Neural progenitor cell (in vitro differentiated cells): ENCODE measurements around the gene OR51E2. TPM values are rescaled to one million over a fixed set of nuclear protein-coding genes. Genes with fewer than 3 reads are reported as not detected.

Experiments
- DNase-seq: peaks from one replicate; pipeline ENCODE4 v3.0.0-alpha.2; 2016; ENCODE audit warnings: low spot score
- H2AFZ ChIP-seq: fragments of 200-600 bp; sonication (generic); replicated peaks from 2 replicates; pipeline ENCODE4 v1.6.1; 2016; ENCODE audit warnings: antibody characterized with exemption
- H3F3A ChIP-seq: fragments of 200-600 bp; sonication (generic); 2 replicates; pipeline ENCODE4 v1.6.1; 2016; ENCODE audit warnings: antibody characterized with exemption, low read depth
- H3K27ac ChIP-seq: fragments of 200-600 bp; sonication (generic); 2 replicates; pipeline ENCODE4 v1.5.1; 2016; ENCODE audit warnings: mild to moderate bottlenecking
- H3K27me3 ChIP-seq: fragments of 200-600 bp; sonication (generic); 2 replicates; pipeline ENCODE4 v1.6.1; 2016; ENCODE audit warnings: mild to moderate bottlenecking, moderate library complexity
- H3K36me3 ChIP-seq: fragments of 200-600 bp; sonication (generic); 2 replicates; pipeline ENCODE4 v1.5.1; 2016
- H3K4me1 ChIP-seq: fragments of 200-600 bp; sonication (generic); 2 replicates; pipeline ENCODE4 v1.6.1; 2016; ENCODE audit warnings: mixed run types
- H3K4me2 ChIP-seq: fragments of 200-600 bp; sonication (generic); 2 replicates; pipeline ENCODE4 v1.6.1; 2016
- H3K4me3 ChIP-seq: fragments of 200-600 bp; sonication (generic); 2 replicates; pipeline ENCODE4 v1.5.1; 2016
- H3K79me2 ChIP-seq: fragments of 200-600 bp; sonication (generic); 2 replicates; pipeline ENCODE4 v1.6.1; 2016; ENCODE audit warnings: low read depth
- H3K9ac ChIP-seq: fragments of 200-600 bp; sonication (generic); 2 replicates; pipeline ENCODE4 v1.6.1; 2016
- H3K9me3 ChIP-seq: fragments of 200-600 bp; sonication (generic); 2 replicates; pipeline ENCODE4 v1.5.1; 2016; ENCODE audit warnings: low read depth
- H4K20me1 ChIP-seq: fragments of 200-600 bp; sonication (generic); 2 replicates; pipeline ENCODE4 v1.6.1; 2016; ENCODE audit warnings: low read depth
- H3K27ac Mint-ChIP-seq: 3 replicates; pipeline ENCODE4 v1.8.0; 2021; ENCODE audit warnings: mixed read lengths
- H3K27me3 Mint-ChIP-seq: 2 replicates; pipeline ENCODE4 v1.8.0; 2022; ENCODE audit warnings: low read depth, mild to moderate bottlenecking, inconsistent platforms, moderate library complexity, mixed read lengths; ENCODE audit not compliant: insufficient read depth
- H3K36me3 Mint-ChIP-seq: 3 replicates; pipeline ENCODE4 v1.8.0; 2021; ENCODE audit warnings: mixed read lengths
- H3K4me1 Mint-ChIP-seq: 3 replicates; pipeline ENCODE4 v1.8.0; 2021; ENCODE audit warnings: mixed read lengths
- H3K4me3 Mint-ChIP-seq: 3 replicates; pipeline ENCODE4 v1.8.0; 2021; ENCODE audit warnings: mild to moderate bottlenecking, moderate library complexity, mixed read lengths
- H3K9me3 Mint-ChIP-seq: 3 replicates; pipeline ENCODE4 v1.8.0; 2020; ENCODE audit warnings: mixed read lengths
- EZH2 ChIP-seq: fragments of 200-600 bp; sonication (generic); IDR thresholded peaks from 2 replicates; pipeline ENCODE4 v1.6.1; 2017; ENCODE audit warnings: antibody characterized with exemption, mild to moderate bottlenecking, moderate library complexity
- EZH2phosphoT487 ChIP-seq: fragments of 200-600 bp; sonication (generic); IDR thresholded peaks from 2 replicates; pipeline ENCODE4 v1.6.1; 2017; ENCODE audit warnings: antibody characterized with exemption
- total RNA-seq: library from RNA; depleted of rRNA; stranded (reverse); fragments of >200 nt; gene quantifications from 2 replicates; pipeline ENCODE4 v1.2.3, GENCODE V29; 2015; ENCODE audit warnings: low replicate concordance
- TF ChIP-seq, protein P1 (sequence below): fragments of 200-600 bp; sonication (generic); IDR thresholded peaks from 2 replicates; pipeline ENCODE4 v1.5.1; 2017; ENCODE audit warnings: antibody characterized with exemption, mild to moderate bottlenecking

The OR51E2 gene
- total RNA-seq, 1 donor from 2014 or later, result not detected

DNA sequence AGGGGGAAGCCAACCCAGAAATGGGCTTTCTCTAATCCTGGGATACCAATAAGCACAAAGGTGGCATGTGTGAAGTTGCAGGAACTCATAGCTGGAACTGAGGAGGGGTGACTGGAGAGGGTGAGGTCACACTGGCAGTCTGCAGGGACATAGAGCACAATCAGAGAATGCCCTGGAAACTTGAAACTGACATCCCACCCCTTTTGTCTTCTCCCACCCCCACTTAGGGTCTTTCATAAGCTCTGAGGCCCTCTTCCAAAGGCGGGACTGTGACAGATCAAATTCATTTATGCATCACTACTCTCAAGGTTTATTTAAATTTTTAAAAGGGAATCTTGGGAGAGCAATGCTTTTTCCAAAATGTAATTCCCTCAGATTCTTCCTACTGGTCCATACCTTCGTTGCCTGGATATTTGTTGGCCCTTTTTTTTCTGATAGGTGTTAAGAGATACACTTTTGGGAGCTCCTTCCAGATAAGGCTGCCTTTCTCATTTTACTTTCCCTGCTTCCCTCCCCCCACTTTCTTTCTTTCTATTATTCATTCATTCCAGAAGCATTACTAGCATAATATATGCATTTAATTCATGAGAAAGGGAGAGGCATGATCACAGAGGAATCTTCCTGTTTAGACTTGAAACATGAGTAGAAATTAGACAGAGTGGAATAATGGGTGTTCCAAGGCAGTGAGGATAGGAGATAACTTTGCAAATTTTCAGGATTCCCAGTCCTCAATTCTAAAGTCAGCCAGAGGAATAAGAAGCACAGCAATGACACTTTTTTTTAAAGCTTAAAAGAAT, 14.8 kb downstream of the OR51E2 start:
- Histone ChIP-seq H4K20me1 (no peaks in the 10 kb centered on the region), H3K27me3 (no peaks in the 10 kb centered on the region), H3K4me2 (no peak overlapping the region), H3K27ac (no peak overlapping the region), H3K9me3 (no peaks in the 10 kb centered on the region), H2AFZ (no peak overlapping the region), H3F3A (no peaks in the 10 kb centered on the region), H3K4me1 (no peaks in the 10 kb centered on the region), H3K79me2 (no peaks in the 10 kb centered on the region), H3K9ac (no peak overlapping the region), H3K36me3 (no peaks in the 10 kb centered on the region), H3K4me3 (no peak overlapping the region)
- Mint-ChIP-seq H3K4me3 (no peak overlapping the region), H3K27me3 (no peaks in the 10 kb centered on the region), H3K27ac (peak overlapping the region; percentile 75), H3K36me3 (no peaks in the 10 kb centered on the region), H3K9me3 (no peaks in the 10 kb centered on the region), H3K4me1 (peaks cover 16% of the 10 kb centered on the region)
- DNase-seq, result no peak
- TF ChIP-seq, protein P1, sequence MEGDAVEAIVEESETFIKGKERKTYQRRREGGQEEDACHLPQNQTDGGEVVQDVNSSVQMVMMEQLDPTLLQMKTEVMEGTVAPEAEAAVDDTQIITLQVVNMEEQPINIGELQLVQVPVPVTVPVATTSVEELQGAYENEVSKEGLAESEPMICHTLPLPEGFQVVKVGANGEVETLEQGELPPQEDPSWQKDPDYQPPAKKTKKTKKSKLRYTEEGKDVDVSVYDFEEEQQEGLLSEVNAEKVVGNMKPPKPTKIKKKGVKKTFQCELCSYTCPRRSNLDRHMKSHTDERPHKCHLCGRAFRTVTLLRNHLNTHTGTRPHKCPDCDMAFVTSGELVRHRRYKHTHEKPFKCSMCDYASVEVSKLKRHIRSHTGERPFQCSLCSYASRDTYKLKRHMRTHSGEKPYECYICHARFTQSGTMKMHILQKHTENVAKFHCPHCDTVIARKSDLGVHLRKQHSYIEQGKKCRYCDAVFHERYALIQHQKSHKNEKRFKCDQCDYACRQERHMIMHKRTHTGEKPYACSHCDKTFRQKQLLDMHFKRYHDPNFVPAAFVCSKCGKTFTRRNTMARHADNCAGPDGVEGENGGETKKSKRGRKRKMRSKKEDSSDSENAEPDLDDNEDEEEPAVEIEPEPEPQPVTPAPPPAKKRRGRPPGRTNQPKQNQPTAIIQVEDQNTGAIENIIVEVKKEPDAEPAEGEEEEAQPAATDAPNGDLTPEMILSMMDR, result no peak
- no peak for TF ChIP-seq EZH2phosphoT487
- no peak for TF ChIP-seq EZH2

DNA sequence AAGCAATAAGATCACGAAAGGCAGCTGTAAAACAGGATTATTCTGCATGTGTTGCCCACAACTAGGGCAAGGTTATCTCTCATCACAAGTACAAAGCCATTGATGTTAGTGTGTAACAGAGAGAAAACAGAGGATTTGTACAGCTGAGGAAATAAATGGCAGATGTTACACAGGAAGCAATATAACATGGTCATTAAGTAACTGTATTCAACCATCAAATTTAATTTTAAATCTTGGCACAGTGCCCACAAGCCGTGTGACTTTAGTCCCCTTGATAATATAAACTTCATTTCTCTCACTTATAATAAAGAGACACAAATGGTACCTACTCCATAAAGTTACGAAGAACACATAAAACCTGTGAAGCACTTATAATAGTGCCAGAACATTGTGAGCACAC, 17.3 kb downstream of the OR51E2 start:
- Histone ChIP-seq H3K4me1 (no peaks in the 10 kb centered on the region), H3K9me3 (no peaks in the 10 kb centered on the region), H3K79me2 (no peaks in the 10 kb centered on the region), H2AFZ (no peak overlapping the region), H3K4me2 (no peak overlapping the region), H3K27me3 (no peaks in the 10 kb centered on the region), H3K4me3 (no peak overlapping the region), H3F3A (no peaks in the 10 kb centered on the region), H3K36me3 (no peaks in the 10 kb centered on the region), H4K20me1 (no peaks in the 10 kb centered on the region), H3K9ac (no peak overlapping the region), H3K27ac (no peak overlapping the region)
- Mint-ChIP-seq H3K4me1 (peaks cover 16% of the 10 kb centered on the region), H3K27ac (no peak overlapping the region), H3K27me3 (no peaks in the 10 kb centered on the region), H3K4me3 (no peak overlapping the region), H3K9me3 (no peaks in the 10 kb centered on the region), H3K36me3 (no peaks in the 10 kb centered on the region)
- TF ChIP-seq, protein P1, result no peak
- TF ChIP-seq EZH2 (no peak), EZH2phosphoT487 (no peak)
- no peak for DNase-seq

DNA sequence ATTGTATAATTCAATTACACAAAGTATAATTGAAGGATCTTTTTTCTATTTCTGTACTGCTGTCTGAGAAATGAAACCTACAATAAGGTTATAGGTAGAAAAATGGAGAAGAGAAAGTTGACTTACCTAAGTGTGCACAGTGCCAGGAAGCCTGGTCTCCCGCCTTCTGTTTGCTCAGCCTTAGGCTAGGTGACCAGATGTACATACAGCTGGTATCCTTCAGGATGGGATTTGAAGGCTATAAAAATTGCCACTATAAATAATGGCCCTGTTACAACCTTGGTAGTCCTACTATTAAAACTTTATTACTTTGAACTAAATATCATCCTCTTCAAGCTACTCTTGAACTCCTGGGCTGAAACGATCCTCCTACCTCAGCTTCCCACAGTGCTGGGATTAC, 19.7 kb downstream of the OR51E2 start:
- Histone ChIP-seq H3K4me2 (no peak overlapping the region), H2AFZ (no peak overlapping the region), H3K27ac (no peak overlapping the region), H4K20me1 (no peaks in the 10 kb centered on the region), H3K4me1 (no peaks in the 10 kb centered on the region), H3K79me2 (no peaks in the 10 kb centered on the region), H3F3A (no peaks in the 10 kb centered on the region), H3K4me3 (no peak overlapping the region), H3K9ac (no peak overlapping the region), H3K36me3 (no peaks in the 10 kb centered on the region), H3K9me3 (no peaks in the 10 kb centered on the region), H3K27me3 (no peaks in the 10 kb centered on the region)
- Mint-ChIP-seq H3K9me3 (no peaks in the 10 kb centered on the region), H3K27ac (no peak overlapping the region), H3K4me3 (no peak overlapping the region), H3K36me3 (no peaks in the 10 kb centered on the region), H3K4me1 (peaks cover 17% of the 10 kb centered on the region), H3K27me3 (no peaks in the 10 kb centered on the region)
- TF ChIP-seq, protein P1, result no peak
- TF ChIP-seq EZH2phosphoT487 (no peak), EZH2 (no peak)
- no peak for DNase-seq
